Breast epithelium (tissue), 3 donors: ENCODE results near the gene ALDH1A3.

Experiments used
- POLR2A ChIP-seq: fragments of 450-650 bp; IDR thresholded peaks from one replicate; pipeline ENCODE4 v1.6.1; 2016; ENCODE audit warnings: antibody characterized with exemption, mild to moderate bottlenecking, moderate library complexity
- POLR2AphosphoS5 ChIP-seq, 3 donors: sonication (generic); formaldehyde crosslinking; IDR thresholded peaks; one replicate each; pipeline ENCODE4 v1.6.1; 2017; ENCODE audit warnings: antibody characterized with exemption in 3 of 3
- TF ChIP-seq, protein P1 (sequence below), 3 donors: fragments of 450-650 bp; IDR thresholded peaks; one replicate each; pipeline ENCODE4 v1.5.1; 2016 to 2017; ENCODE audit warnings: antibody characterized with exemption in 3 of 3, mild to moderate bottlenecking in 3 of 3, moderate library complexity in 3 of 3

DNA sequence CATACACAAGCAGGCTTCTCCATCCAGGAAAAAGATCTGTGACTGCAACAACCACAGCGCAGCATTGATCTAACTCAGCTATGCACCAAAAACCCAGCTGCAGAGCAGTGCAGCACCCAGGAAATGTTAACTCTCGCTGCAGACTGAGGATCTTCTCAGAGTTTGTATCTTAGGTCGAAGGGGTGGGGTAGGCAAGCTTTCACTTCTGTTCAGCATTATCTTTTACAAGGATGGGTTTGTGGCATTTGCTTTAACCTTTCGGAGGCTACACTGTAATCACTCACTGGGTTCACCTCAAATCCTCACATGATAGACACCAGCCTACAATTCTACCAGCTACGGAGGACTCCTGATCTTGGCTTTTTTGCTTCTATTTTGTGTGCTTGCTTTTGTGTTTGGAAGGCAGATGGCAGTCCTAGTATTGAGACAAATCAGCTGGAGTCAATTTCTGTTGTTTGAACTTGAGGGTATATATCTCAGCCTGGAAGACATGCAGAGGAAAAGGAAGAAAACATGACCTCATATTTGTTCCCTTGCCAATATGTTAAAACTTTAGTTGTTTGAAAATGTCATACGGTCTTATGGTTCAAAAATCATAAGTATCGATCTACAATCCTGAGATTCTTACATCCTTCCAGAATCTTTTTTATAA lies 64.7 kb downstream of the ALDH1A3 start:
- TF ChIP-seq POLR2A (no peak), POLR2AphosphoS5 (IDR thresholded peaks at IDR 0.05) (no peak)
- TF ChIP-seq, protein P1, sequence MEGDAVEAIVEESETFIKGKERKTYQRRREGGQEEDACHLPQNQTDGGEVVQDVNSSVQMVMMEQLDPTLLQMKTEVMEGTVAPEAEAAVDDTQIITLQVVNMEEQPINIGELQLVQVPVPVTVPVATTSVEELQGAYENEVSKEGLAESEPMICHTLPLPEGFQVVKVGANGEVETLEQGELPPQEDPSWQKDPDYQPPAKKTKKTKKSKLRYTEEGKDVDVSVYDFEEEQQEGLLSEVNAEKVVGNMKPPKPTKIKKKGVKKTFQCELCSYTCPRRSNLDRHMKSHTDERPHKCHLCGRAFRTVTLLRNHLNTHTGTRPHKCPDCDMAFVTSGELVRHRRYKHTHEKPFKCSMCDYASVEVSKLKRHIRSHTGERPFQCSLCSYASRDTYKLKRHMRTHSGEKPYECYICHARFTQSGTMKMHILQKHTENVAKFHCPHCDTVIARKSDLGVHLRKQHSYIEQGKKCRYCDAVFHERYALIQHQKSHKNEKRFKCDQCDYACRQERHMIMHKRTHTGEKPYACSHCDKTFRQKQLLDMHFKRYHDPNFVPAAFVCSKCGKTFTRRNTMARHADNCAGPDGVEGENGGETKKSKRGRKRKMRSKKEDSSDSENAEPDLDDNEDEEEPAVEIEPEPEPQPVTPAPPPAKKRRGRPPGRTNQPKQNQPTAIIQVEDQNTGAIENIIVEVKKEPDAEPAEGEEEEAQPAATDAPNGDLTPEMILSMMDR (IDR thresholded peaks at IDR 0.05), result no peak
